ENCODE data around the gene MOB4. TPM values are rescaled to one million over a fixed set of nuclear protein-coding genes. Genes with fewer than 3 reads are reported as not detected.
A peak's percentile ranks its signal among the peaks of the same experiment; 100 is the strongest.

MOB4 gene
- total and polyA plus RNA-seq, 2 experiments from 2014 or later = 68.2 to 87.0 TPM

DNA sequence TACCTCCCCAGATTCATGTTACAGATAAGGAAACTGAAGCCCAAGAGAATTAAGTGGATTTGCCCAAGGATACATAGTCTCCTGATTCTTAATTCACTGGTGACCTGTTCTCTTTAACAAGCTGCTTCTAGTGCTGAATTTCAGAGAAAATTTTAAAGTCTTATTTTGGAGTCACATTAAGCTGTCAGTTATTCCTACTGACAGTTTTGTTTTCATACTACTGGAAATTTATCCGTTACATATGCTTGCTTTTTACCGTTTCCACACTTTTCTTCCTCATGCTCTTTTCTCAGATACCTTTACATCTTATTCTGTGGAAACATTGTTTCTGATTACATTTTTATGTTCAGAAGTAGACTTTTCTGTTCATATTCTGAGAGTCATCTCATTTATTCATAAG is 1.3 kb downstream of the MOB4 start:
- H3K27ac ChIP-seq (ENCODE audit: low read depth) = no peak overlapping the region

DNA sequence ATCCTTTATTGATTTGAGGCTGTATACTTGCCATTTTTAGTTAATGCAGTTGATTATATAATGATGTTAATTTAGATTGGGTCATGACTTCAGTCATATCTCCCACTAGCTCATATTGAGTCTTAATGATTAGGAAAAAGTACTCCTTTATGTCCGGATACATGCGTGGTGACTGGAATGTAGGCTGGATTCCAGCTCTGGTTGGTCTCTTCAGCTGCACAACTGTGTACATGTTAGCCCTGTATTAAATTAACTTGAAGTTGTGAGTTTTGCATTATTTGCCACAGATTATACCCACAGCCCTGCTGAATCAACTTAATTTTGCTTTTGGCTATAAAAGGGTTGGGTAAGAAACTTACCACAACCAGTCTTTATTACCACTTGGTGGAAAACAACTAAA is 22.5 kb downstream of the MOB4 start:
- Histone ChIP-seq H3K27ac (ENCODE audit: low read depth) (no peak overlapping the region), H3F3A (replicated peaks; ENCODE audit: low read depth) (0 out of 2 replicates have a peak, but pooled peaks cover 2% of the 10 kb centered on the region), H3K27me3 (ENCODE audit: insufficient read depth) (no peaks in the 10 kb centered on the region), H3K4me1 (ENCODE audit: insufficient read depth) (peaks cover 7% of the 10 kb centered on the region), H3K4me2 (no peak overlapping the region), H3K4me3 (no peak overlapping the region), H3K36me3 (ENCODE audit: insufficient read depth) (peaks cover 18% of the 10 kb centered on the region; the same call in 1 of the 2 replicates), H4K20me1 (replicated peaks; ENCODE audit: insufficient read depth) (no peaks in the 10 kb centered on the region; the same call in none of the 2 replicates), H3K79me2 (replicated peaks; ENCODE audit: insufficient read depth) (peaks cover 32% of the 10 kb centered on the region), H3K9me2 (ENCODE audit: insufficient read depth) (no peaks in the 10 kb centered on the region), H2AFZ (no peak overlapping the region)
- H3K4me3 Mint-ChIP-seq = no peak overlapping the region
- peaks cover 8% of the 10 kb centered on the region; the same call in 2 of the 3 replicates for H3K4me1 Mint-ChIP-seq
- H3K27me3 Mint-ChIP-seq (ENCODE audit: insufficient read depth, low read depth, poor library complexity) = no peaks in the 10 kb centered on the region
- peaks cover 82% of the 10 kb centered on the region for H3K36me3 Mint-ChIP-seq (ENCODE audit: low read depth)
- no peaks in the 10 kb centered on the region for H3K9me3 Mint-ChIP-seq
- ATAC-seq (no peak), DNase-seq (ENCODE audit: low spot score) (no peak)
- H3K27ac Mint-ChIP-seq = no peak overlapping the region
- TF ChIP-seq, protein P1, sequence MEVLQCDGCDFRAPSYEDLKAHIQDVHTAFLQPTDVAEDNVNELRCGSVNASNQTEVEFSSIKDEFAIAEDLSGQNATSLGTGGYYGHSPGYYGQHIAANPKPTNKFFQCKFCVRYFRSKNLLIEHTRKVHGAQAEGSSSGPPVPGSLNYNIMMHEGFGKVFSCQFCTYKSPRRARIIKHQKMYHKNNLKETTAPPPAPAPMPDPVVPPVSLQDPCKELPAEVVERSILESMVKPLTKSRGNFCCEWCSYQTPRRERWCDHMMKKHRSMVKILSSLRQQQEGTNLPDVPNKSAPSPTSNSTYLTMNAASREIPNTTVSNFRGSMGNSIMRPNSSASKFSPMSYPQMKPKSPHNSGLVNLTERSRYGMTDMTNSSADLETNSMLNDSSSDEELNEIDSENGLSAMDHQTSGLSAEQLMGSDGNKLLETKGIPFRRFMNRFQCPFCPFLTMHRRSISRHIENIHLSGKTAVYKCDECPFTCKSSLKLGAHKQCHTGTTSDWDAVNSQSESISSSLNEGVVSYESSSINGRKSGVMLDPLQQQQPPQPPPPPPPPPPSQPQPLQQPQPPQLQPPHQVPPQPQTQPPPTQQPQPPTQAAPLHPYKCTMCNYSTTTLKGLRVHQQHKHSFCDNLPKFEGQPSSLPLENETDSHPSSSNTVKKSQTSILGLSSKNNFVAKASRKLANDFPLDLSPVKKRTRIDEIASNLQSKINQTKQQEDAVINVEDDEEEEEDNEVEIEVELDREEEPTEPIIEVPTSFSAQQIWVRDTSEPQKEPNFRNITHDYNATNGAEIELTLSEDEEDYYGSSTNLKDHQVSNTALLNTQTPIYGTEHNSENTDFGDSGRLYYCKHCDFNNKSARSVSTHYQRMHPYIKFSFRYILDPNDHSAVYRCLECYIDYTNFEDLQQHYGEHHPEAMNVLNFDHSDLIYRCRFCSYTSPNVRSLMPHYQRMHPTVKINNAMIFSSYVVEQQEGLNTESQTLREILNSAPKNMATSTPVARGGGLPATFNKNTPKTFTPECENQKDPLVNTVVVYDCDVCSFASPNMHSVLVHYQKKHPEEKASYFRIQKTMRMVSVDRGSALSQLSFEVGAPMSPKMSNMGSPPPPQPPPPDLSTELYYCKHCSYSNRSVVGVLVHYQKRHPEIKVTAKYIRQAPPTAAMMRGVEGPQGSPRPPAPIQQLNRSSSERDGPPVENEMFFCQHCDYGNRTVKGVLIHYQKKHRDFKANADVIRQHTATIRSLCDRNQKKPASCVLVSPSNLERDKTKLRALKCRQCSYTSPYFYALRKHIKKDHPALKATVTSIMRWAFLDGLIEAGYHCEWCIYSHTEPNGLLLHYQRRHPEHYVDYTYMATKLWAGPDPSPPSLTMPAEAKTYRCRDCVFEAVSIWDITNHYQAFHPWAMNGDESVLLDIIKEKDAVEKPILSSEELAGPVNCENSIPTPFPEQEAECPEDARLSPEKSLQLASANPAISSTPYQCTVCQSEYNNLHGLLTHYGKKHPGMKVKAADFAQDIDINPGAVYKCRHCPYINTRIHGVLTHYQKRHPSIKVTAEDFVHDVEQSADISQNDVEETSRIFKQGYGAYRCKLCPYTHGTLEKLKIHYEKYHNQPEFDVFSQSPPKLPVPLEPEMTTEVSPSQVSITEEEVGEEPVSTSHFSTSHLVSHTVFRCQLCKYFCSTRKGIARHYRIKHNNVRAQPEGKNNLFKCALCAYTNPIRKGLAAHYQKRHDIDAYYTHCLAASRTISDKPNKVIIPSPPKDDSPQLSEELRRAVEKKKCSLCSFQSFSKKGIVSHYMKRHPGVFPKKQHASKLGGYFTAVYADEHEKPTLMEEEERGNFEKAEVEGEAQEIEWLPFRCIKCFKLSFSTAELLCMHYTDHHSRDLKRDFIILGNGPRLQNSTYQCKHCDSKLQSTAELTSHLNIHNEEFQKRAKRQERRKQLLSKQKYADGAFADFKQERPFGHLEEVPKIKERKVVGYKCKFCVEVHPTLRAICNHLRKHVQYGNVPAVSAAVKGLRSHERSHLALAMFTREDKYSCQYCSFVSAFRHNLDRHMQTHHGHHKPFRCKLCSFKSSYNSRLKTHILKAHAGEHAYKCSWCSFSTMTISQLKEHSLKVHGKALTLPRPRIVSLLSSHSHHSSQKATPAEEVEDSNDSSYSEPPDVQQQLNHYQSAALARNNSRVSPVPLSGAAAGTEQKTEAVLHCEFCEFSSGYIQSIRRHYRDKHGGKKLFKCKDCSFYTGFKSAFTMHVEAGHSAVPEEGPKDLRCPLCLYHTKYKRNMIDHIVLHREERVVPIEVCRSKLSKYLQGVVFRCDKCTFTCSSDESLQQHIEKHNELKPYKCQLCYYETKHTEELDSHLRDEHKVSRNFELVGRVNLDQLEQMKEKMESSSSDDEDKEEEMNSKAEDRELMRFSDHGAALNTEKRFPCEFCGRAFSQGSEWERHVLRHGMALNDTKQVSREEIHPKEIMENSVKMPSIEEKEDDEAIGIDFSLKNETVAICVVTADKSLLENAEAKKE (CRISPR knock-in tag; IDR thresholded peaks at IDR 0.05) = no peak
- no peak for TF ChIP-seq NANOG (IDR thresholded peaks at IDR 0.05; ENCODE audit: borderline replicate concordance)
- no peak for TF ChIP-seq ZNF114 (CRISPR knock-in tag; IDR thresholded peaks at IDR 0.05)

More for the DNA sequence above, 1.3 kb downstream of the MOB4 start:
- Histone ChIP-seq H3K27me3 (ENCODE audit: insufficient read depth) (no peaks in the 10 kb centered on the region), H3K4me2 (peak overlapping the region; percentile 93), H3K4me1 (ENCODE audit: insufficient read depth) (peaks cover 25% of the 10 kb centered on the region), H3F3A (replicated peaks; ENCODE audit: low read depth) (peaks cover 13% of the 10 kb centered on the region; the same call in 1 of the 2 replicates), H3K36me3 (ENCODE audit: insufficient read depth) (0 out of 2 replicates have a peak, but pooled peaks cover 9% of the 10 kb centered on the region), H3K79me2 (replicated peaks; ENCODE audit: insufficient read depth) (peaks cover 59% of the 10 kb centered on the region), H3K9me2 (ENCODE audit: insufficient read depth) (no peaks in the 10 kb centered on the region), H4K20me1 (replicated peaks; ENCODE audit: insufficient read depth) (peaks cover 14% of the 10 kb centered on the region), H3K4me3 (peak overlapping the region; percentile 86), H2AFZ (no peak overlapping the region)
- Mint-ChIP-seq H3K27ac (no peak overlapping the region), H3K4me1 (peaks cover 37% of the 10 kb centered on the region), H3K9me3 (peaks cover 3% of the 10 kb centered on the region; the same call in 2 of the 3 replicates), H3K27me3 (ENCODE audit: insufficient read depth, low read depth, poor library complexity) (peaks cover 9% of the 10 kb centered on the region), H3K36me3 (ENCODE audit: low read depth) (peaks cover 27% of the 10 kb centered on the region), H3K4me3 (peak overlapping the region; percentile 96)
- DNase-seq (ENCODE audit: low spot score) (no peak), ATAC-seq (no peak)
- TF ChIP-seq ZNF114 (CRISPR knock-in tag; IDR thresholded peaks at IDR 0.05) (no peak), NANOG (IDR thresholded peaks at IDR 0.05; ENCODE audit: borderline replicate concordance) (no peak)
- TF ChIP-seq, protein P2, sequence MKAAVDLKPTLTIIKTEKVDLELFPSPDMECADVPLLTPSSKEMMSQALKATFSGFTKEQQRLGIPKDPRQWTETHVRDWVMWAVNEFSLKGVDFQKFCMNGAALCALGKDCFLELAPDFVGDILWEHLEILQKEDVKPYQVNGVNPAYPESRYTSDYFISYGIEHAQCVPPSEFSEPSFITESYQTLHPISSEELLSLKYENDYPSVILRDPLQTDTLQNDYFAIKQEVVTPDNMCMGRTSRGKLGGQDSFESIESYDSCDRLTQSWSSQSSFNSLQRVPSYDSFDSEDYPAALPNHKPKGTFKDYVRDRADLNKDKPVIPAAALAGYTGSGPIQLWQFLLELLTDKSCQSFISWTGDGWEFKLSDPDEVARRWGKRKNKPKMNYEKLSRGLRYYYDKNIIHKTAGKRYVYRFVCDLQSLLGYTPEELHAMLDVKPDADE (IDR thresholded peaks at IDR 0.05) = no peak
- TF ChIP-seq, protein P3, sequence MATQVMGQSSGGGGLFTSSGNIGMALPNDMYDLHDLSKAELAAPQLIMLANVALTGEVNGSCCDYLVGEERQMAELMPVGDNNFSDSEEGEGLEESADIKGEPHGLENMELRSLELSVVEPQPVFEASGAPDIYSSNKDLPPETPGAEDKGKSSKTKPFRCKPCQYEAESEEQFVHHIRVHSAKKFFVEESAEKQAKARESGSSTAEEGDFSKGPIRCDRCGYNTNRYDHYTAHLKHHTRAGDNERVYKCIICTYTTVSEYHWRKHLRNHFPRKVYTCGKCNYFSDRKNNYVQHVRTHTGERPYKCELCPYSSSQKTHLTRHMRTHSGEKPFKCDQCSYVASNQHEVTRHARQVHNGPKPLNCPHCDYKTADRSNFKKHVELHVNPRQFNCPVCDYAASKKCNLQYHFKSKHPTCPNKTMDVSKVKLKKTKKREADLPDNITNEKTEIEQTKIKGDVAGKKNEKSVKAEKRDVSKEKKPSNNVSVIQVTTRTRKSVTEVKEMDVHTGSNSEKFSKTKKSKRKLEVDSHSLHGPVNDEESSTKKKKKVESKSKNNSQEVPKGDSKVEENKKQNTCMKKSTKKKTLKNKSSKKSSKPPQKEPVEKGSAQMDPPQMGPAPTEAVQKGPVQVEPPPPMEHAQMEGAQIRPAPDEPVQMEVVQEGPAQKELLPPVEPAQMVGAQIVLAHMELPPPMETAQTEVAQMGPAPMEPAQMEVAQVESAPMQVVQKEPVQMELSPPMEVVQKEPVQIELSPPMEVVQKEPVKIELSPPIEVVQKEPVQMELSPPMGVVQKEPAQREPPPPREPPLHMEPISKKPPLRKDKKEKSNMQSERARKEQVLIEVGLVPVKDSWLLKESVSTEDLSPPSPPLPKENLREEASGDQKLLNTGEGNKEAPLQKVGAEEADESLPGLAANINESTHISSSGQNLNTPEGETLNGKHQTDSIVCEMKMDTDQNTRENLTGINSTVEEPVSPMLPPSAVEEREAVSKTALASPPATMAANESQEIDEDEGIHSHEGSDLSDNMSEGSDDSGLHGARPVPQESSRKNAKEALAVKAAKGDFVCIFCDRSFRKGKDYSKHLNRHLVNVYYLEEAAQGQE (IDR thresholded peaks at IDR 0.05; ENCODE audit: unreplicated experiment) = no peak

Measured in GM23338 (cell line).